AG04449 (cell line): ENCODE data around the gene NELL1.

ENCODE experiments used
- CTCF ChIA-PET: fragments of 350-600 bp; formaldehyde crosslinking; extraction: SDS; loops from one replicate; lab custom pipeline; 2021; ENCODE audit warnings: antibody characterized with exemption; lab: Yijun Ruan, JAX
- POLR2A ChIA-PET: fragments of 400-600, 350-600 bp; formaldehyde crosslinking; extraction: SDS; loops from one replicate; lab custom pipeline; 2020; ENCODE audit warnings: antibody characterized with exemption, inconsistent platforms; lab: Yijun Ruan, JAX
- DNase-seq: peaks from one replicate; pipeline ENCODE4 v3.0.0-alpha.2; 2010; ENCODE audit warnings: low read depth, low spot score
- H3K4me3 ChIP-seq: 2 replicates; pipeline ENCODE4 v1.5.1; 2011; ENCODE audit warnings: low read depth, mild to moderate bottlenecking, control low read depth, low read length
- TF ChIP-seq, protein P1 (sequence below): IDR thresholded peaks from one replicate; pipeline ENCODE4 v1.5.1; 2011; ENCODE audit warnings: mild to moderate bottlenecking, moderate library complexity, low read length, control low read depth, inconsistent platforms; ENCODE audit not compliant: insufficient read depth; ENCODE audit errors: missing control alignments

NELL1 gene

DNA sequence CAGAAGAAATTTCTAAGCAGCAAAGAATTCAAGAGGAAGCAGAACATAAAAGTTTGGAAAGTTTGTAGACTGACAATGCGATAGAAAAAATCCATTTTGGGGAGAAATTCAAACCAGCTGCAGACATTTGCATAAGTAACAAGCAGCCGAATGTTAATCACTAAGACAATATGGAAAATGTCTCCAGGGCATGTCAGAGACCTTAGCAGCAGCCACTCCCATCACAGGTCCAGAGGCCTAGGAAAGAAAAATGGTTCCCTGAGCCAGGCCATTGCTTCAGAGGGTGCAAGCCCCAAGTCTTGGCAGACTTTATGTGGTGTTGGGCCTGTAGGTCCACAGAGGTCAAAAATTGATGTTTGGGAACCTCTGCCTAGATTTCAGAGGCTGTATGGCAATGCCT, 155.4 kb downstream of the NELL1 start:
- ChIA-PET POLR2A (no interaction called here), CTCF (no interaction called here)
- DNase-seq: no peak
- TF ChIP-seq, protein P1, sequence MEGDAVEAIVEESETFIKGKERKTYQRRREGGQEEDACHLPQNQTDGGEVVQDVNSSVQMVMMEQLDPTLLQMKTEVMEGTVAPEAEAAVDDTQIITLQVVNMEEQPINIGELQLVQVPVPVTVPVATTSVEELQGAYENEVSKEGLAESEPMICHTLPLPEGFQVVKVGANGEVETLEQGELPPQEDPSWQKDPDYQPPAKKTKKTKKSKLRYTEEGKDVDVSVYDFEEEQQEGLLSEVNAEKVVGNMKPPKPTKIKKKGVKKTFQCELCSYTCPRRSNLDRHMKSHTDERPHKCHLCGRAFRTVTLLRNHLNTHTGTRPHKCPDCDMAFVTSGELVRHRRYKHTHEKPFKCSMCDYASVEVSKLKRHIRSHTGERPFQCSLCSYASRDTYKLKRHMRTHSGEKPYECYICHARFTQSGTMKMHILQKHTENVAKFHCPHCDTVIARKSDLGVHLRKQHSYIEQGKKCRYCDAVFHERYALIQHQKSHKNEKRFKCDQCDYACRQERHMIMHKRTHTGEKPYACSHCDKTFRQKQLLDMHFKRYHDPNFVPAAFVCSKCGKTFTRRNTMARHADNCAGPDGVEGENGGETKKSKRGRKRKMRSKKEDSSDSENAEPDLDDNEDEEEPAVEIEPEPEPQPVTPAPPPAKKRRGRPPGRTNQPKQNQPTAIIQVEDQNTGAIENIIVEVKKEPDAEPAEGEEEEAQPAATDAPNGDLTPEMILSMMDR: no peak
- H3K4me3 ChIP-seq: no peak overlapping the region

DNA sequence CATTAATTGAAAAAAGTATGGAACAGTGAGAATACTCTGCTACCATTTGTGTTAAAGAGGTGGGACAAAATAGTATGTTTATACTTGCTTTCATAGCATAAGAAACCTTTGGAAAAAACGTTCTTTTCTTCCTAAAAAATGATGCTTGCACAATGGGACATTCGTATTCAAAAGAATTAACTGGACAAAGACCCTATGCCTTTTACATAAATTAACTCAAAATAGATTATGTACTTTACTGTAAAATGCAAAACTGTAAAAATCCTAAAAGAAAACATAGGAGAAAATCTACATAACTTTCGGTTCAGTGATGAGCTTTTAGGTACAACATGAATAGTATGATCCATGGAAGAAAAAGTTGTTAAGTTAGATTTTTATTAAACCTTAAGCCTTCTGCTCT, 166.2 kb downstream of the NELL1 start:
- POLR2A ChIA-PET: no interaction called here
- DNase-seq: no peak
- CTCF ChIA-PET: no interaction called here

DNA sequence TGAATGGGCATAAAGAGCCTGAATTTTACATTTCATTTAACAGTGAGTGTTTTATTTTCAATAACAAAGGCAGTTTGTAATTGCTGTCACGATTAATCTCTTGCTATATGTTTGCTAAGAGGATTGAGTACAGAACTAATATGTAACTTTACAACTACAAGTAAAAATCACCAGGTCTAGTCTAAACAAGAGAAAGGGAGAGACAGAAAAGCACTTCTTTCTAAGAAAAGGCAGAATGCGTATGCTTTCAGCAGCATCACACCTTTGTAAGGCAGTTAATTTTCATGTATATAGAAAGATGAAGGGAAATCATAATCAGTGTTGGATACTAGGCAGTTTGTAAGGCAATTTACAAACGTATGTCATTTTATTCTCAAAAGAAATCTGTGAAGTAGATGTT, 169.8 kb downstream of the NELL1 start:
- CTCF ChIA-PET: no interaction called here
- DNase-seq: no peak
- POLR2A ChIA-PET: no interaction called here
- no peak overlapping the region for H3K4me3 ChIP-seq
- TF ChIP-seq, protein P1: no peak

More for the DNA sequence above, 166.2 kb downstream of the NELL1 start:
- no peak overlapping the region for H3K4me3 ChIP-seq
- TF ChIP-seq, protein P1: no peak

DNA sequence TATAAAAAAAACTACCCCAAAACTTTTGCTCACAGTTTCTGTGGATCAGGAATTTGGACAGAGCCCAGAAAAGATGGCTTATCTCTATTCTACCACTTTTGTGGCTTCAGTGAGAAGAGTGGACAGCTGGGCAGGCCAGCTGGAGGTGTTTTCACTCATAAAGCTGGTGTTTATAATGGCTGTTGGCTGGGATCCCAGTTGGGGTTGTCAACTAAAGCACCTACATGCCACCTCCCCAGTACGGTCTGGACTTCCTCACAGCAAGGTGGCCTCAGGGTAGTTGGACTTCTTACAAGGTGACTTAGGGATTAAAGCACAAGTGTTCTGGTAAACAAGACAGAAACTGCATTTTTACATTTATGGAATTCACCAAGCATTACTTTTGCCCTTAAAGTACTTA, 171.0 kb downstream of the NELL1 start:
- DNase-seq: no peak
- ChIA-PET CTCF (no interaction called here), POLR2A (no interaction called here)
- H3K4me3 ChIP-seq: no peak overlapping the region
- TF ChIP-seq, protein P1: no peak

DNA sequence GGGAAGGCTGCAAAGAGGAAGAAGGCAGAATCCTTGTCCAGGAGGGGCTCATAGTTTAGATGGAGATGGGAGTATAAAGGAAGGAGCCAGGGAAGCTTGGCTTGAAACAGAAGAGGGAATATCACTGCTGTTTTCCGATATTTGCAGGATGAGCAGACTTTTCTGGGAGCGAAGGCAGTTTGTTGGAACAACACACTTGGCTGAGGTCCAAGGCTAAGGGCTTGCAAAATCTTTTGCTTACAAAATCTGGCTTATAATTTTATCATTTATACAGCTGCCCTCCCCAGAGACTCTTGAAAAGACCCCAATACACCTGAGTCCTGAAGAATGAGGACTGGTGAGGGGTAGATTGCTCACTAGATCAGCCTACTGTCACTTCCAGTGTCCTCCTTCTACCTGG, 174.8 kb downstream of the NELL1 start:
- TF ChIP-seq, protein P1: no peak
- ChIA-PET POLR2A (no interaction called here), CTCF (no interaction called here)
- no peak for DNase-seq
- no peak overlapping the region for H3K4me3 ChIP-seq

DNA sequence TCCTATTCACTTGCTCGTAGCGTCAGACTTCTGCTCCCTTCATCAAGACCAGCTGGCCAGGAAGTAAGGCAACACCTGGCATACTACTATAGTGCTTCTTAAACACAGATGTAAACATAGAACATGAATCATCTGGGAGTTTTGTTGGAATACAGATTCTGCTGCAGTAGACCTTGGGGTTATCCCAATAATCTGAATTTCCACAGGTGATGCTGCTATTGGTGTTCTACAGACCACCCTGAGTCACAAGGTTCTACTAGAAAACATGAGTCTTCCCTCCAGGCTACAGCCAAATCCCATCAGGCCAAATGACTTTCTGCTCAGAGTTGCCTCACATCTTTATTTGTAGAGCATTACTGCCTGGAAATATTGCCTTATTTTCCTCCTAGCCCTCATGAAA, 175.2 kb downstream of the NELL1 start:
- ChIA-PET POLR2A (no interaction called here), CTCF (no interaction called here)
- TF ChIP-seq, protein P1: no peak
- H3K4me3 ChIP-seq: no peak overlapping the region
- DNase-seq: no peak
